ENCODE results near the gene SLC39A11. TPM values are rescaled to one million over a fixed set of nuclear protein-coding genes. Genes with fewer than 3 reads are reported as not detected.
"Not testable (repeated sequence)": the region's sequence is repeated elsewhere in the genome, so short reads cannot be mapped to it uniquely, and the experiment has no call there.

Gene SLC39A11
- total RNA-seq, result 8.2 TPM

- FAIRE-seq (no peak), DNase-seq (ENCODE audit: low spot score in 2 of 2) (peak; percentile 72 to 92)
These were observed at the start of gene SLC39A11 for GRCh38 chr17:73092523-73093135. TSS of gene SLC39A11 (minus strand) at chr17:73092688. CDS start at chr17:73088764, 3,924 bp downstream.

- FAIRE-seq (no peak), DNase-seq (ENCODE audit: low spot score in 2 of 2) (no peak)
These were observed 48.9 kb upstream of the SLC39A11 start for GRCh38 chr17:73141411-73141810.

GRCh38 chr17:73140566-73140965 lies 48.1 kb upstream of the SLC39A11 start:
- FAIRE-seq, result no peak
- no peak for DNase-seq (ENCODE audit: low spot score in 2 of 2)

- no peak for FAIRE-seq
- DNase-seq (ENCODE audit: low spot score in 2 of 2), result no peak
These were observed 46.8 kb upstream of the SLC39A11 start for GRCh38 chr17:73139296-73139695.

GRCh38 chr17:73138541-73139138 lies 46.2 kb upstream of the SLC39A11 start:
- no peak for FAIRE-seq
- DNase-seq (ENCODE audit: low spot score in 2 of 2), result no peak

GRCh38 chr17:73137376-73137775 lies 44.9 kb upstream of the SLC39A11 start:
- FAIRE-seq, result no peak

GRCh38 chr17:73135766-73136165 lies 43.3 kb upstream of the SLC39A11 start:
- DNase-seq (ENCODE audit: low spot score in 2 of 2) (no peak), FAIRE-seq (no peak)

More at GRCh38 chr17:73137376-73137775, 44.9 kb upstream of the SLC39A11 start:
- DNase-seq (ENCODE audit: low spot score in 2 of 2), result no peak

- FAIRE-seq (no peak), DNase-seq (ENCODE audit: low spot score in 2 of 2) (no peak)
These were observed 41.6 kb upstream of the SLC39A11 start for GRCh38 chr17:73133911-73134649.

GRCh38 chr17:73132085-73132492 lies 39.6 kb upstream of the SLC39A11 start:
- DNase-seq (ENCODE audit: low spot score in 2 of 2) (no peak), FAIRE-seq (no peak)

GRCh38 chr17:73131439-73131838 lies 39.0 kb upstream of the SLC39A11 start:
- not testable (repeated sequence) for FAIRE-seq

GRCh38 chr17:73130977-73131376 lies 38.5 kb upstream of the SLC39A11 start:
- FAIRE-seq (no peak), DNase-seq (ENCODE audit: low spot score in 2 of 2) (no peak)

More at GRCh38 chr17:73131439-73131838, 39.0 kb upstream of the SLC39A11 start:
- DNase-seq (ENCODE audit: low spot score in 2 of 2), result not testable (repeated sequence)

- no peak for FAIRE-seq
- DNase-seq (ENCODE audit: low spot score in 2 of 2), result no peak
These were observed 36.0 kb upstream of the SLC39A11 start for GRCh38 chr17:73128496-73128895.

GRCh38 chr17:73126716-73127473 lies 34.4 kb upstream of the SLC39A11 start:
- no peak for DNase-seq (ENCODE audit: low spot score in 2 of 2)
- no peak for FAIRE-seq

- no peak for FAIRE-seq
- no peak for DNase-seq (ENCODE audit: low spot score in 2 of 2)
These were observed 31.3 kb upstream of the SLC39A11 start for GRCh38 chr17:73123606-73124320.

- FAIRE-seq, result no peak
These were observed 30.6 kb upstream of the SLC39A11 start for GRCh38 chr17:73122953-73123605.

GRCh38 chr17:73121506-73121905 lies 29.0 kb upstream of the SLC39A11 start:
- no peak for DNase-seq (ENCODE audit: low spot score in 2 of 2)
- FAIRE-seq, result no peak

More at GRCh38 chr17:73122953-73123605, 30.6 kb upstream of the SLC39A11 start:
- DNase-seq (ENCODE audit: low spot score in 2 of 2), result no peak

GRCh38 chr17:73119631-73120030 lies 27.1 kb upstream of the SLC39A11 start:
- no peak for DNase-seq (ENCODE audit: low spot score in 2 of 2)
- FAIRE-seq, result no peak

- DNase-seq (ENCODE audit: low spot score in 2 of 2) (no peak), FAIRE-seq (no peak)
These were observed 26.5 kb upstream of the SLC39A11 start for GRCh38 chr17:73118951-73119391.

- DNase-seq (ENCODE audit: low spot score in 2 of 2) (no peak), FAIRE-seq (no peak)
These were observed 25.7 kb upstream of the SLC39A11 start for GRCh38 chr17:73118139-73118538.
